Globus pallidus (tissue), 1 donor: ENCODE measurements around the gene OGN.

Experiments
- DNase-seq: peaks from one replicate; pipeline ENCODE4 v3.0.0-alpha.2; 2015; ENCODE audit warnings: low spot score

OGN gene

GRCh38 chr9:92342825-92343488, 61.4 kb downstream of the OGN start:
- DNase-seq = no peak

- no peak for DNase-seq
Measured at GRCh38 chr9:92341578-92341977, 62.8 kb downstream of the OGN start.

GRCh38 chr9:92333282-92333634, 71.1 kb downstream of the OGN start:
- no peak for DNase-seq
